Activated naive CD8-positive, alpha-beta T cell treated with anti-CD3 and anti-CD28 coated beads, Interleukin-2, amount 50 U/mL, for 24 hours (primary cell): ENCODE data around the gene PAX7.

Experiments used
- ATAC-seq: fragments of 150-1000 bp; cut with Tn5 transposase; one replicate; pipeline ENCODE4 v1.10.0; 2021
- DNase-seq: peaks from one replicate; pipeline ENCODE4 v3.0.0; 2021
- H3K27ac Mint-ChIP-seq: one replicate; pipeline ENCODE4 v1.8.0; 2021; ENCODE audit warnings: mild to moderate bottlenecking, mixed read lengths
- H3K27me3 Mint-ChIP-seq: one replicate; pipeline ENCODE4 v1.8.0; 2021; ENCODE audit warnings: mixed read lengths
- H3K36me3 Mint-ChIP-seq: one replicate; pipeline ENCODE4 v1.8.0; 2021; ENCODE audit warnings: low read depth, mixed read lengths
- H3K4me1 Mint-ChIP-seq: one replicate; pipeline ENCODE4 v1.8.0; 2021; ENCODE audit warnings: mixed read lengths
- H3K4me3 Mint-ChIP-seq: one replicate; pipeline ENCODE4 v1.8.0; 2021; ENCODE audit warnings: mild to moderate bottlenecking, moderate library complexity, mixed read lengths
- H3K9me3 Mint-ChIP-seq: one replicate; pipeline ENCODE4 v1.8.0; 2021; ENCODE audit warnings: mixed read lengths

PAX7 gene

DNA sequence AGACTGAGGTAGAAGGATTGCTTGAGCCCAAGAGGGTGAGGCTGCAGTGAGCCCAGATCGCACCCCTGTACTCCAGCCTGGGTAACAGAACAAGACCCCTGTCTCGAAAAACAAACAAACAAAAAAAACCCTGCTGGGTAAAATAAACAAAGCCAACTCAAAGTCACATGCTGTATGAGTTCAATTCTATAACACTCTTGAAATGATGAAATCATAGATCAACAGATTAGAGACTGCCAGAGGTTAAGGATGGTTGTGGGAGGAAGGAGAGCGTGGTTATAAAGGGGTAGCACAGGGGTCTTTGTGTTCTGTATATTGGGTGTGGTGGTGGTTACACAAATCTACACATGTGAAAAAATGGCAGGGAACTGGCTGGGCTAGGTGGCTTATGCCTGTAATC, 166.3 kb downstream of the PAX7 start:
- DNase-seq (no peak), ATAC-seq (no peak)
- Mint-ChIP-seq H3K9me3 (peaks cover 3% of the 10 kb centered on the region), H3K4me3 (no peak overlapping the region), H3K27me3 (peaks cover 10% of the 10 kb centered on the region), H3K4me1 (no peaks in the 10 kb centered on the region), H3K36me3 (no peaks in the 10 kb centered on the region), H3K27ac (no peak overlapping the region)
